Limb (tissue), 2 donors: ENCODE data around the gene MTNR1A.
A peak's percentile ranks its signal among the peaks of the same experiment; 100 is the strongest.

ENCODE experiments used
- DNase-seq, 2 donors: peaks; one replicate each; pipeline ENCODE4 v3.0.0-alpha.2; 2016; ENCODE audit errors: extremely low spot score in 2 of 2

The MTNR1A gene

GRCh38 chr4:186554914-186555827, at the start of gene MTNR1A:
MTNR1A (minus strand) TSS chr4:186555567; CDS start chr4:186555365, 202 bp downstream.
- DNase-seq = peak in 1 of 2 donors; percentile 47

- no peak for DNase-seq
Observed at GRCh38 chr4:186604124-186604807, 48.9 kb upstream of the MTNR1A start.

GRCh38 chr4:186602978-186603377, 47.6 kb upstream of the MTNR1A start:
- DNase-seq = no peak

GRCh38 chr4:186599483-186599882, 44.1 kb upstream of the MTNR1A start:
- DNase-seq = no peak

- DNase-seq = no peak
Observed at GRCh38 chr4:186598686-186599085, 43.3 kb upstream of the MTNR1A start.

GRCh38 chr4:186596850-186597390, 41.6 kb upstream of the MTNR1A start:
- no peak for DNase-seq

- no peak for DNase-seq
Observed at GRCh38 chr4:186596346-186596745, 41.0 kb upstream of the MTNR1A start.

GRCh38 chr4:186593587-186593973, 38.2 kb upstream of the MTNR1A start:
- no peak for DNase-seq

- no peak for DNase-seq
Observed at GRCh38 chr4:186592966-186593586, 37.7 kb upstream of the MTNR1A start.

- DNase-seq = no peak
Observed at GRCh38 chr4:186592445-186592844, 37.1 kb upstream of the MTNR1A start.

- DNase-seq = no peak
Observed at GRCh38 chr4:186591651-186592050, 36.3 kb upstream of the MTNR1A start.

GRCh38 chr4:186588503-186588902, 33.1 kb upstream of the MTNR1A start:
- DNase-seq = no peak

- peak; percentile 44 to 82 for DNase-seq
Observed at GRCh38 chr4:186587416-186588018, 32.1 kb upstream of the MTNR1A start.

GRCh38 chr4:186586205-186586604, 30.8 kb upstream of the MTNR1A start:
- DNase-seq = no peak

GRCh38 chr4:186584912-186585311, 29.5 kb upstream of the MTNR1A start:
- DNase-seq = no peak

- no peak for DNase-seq
Observed at GRCh38 chr4:186581421-186581820, 26.1 kb upstream of the MTNR1A start.

- no peak for DNase-seq
Observed at GRCh38 chr4:186580669-186581068, 25.3 kb upstream of the MTNR1A start.

GRCh38 chr4:186570193-186570996, 15.0 kb upstream of the MTNR1A start:
- peak in 1 of 2 donors; percentile 10 for DNase-seq

GRCh38 chr4:186569533-186570192, 14.3 kb upstream of the MTNR1A start:
- DNase-seq = no peak

- DNase-seq = no peak
Observed at GRCh38 chr4:186566068-186566467, 10.7 kb upstream of the MTNR1A start.
